Measurements from ENCODE around the gene PAX8.

The PAX8 gene

GRCh38 chr2:113268621-113269360 lies 9.9 kb downstream of the PAX8 start:
- DNase-seq (ENCODE audit: low read depth in 2 of 2, low spot score in 1 of 2): no peak

DNA sequence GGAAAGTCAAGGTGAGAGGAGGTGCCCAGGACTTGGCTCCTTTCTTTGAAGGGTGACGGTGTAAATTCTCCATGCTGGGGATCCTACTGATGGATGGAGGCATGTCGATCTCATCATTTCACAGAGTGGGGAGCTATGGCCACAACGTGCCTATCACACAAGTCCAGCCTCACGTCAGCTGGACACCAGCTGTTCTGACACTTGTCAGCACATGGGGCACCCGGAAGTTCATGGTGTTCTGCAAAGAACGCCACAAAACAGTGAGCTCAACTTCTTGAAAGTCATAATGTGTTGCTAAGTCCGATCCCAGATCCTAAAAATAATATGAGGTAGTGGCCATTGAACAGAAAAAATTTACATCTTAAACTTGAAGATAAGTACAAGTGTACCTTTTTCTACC lies 12.3 kb downstream of the PAX8 start:
- no peak for DNase-seq (ENCODE audit: low read depth in 2 of 2, low spot score in 1 of 2)

- no peak for DNase-seq (ENCODE audit: low read depth in 2 of 2, low spot score in 1 of 2)
Measured at GRCh38 chr2:113264713-113265403, 13.9 kb downstream of the PAX8 start.

DNA sequence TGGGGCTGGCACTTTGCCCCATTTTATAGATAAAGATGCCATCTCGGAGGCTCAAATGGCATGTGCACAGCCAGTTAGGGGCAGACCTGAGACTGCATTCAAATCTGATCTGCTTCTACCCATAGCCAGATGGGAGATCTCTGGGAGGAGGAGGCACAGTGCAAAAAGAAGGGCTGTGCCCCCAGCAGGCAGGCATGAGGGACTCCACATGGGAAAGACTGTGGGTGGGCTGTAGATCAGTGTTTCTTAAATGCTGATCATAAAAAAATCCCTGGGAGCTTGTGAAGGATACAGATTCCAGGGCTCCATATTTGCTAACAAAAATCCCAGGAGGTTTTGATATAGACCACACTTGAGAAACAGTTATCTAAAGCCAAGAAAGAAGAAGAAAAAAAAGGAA lies 15.2 kb downstream of the PAX8 start:
- no peak for DNase-seq (ENCODE audit: low read depth in 2 of 2, low spot score in 1 of 2)

- DNase-seq (ENCODE audit: low read depth in 2 of 2, low spot score in 1 of 2): no peak
Measured at GRCh38 chr2:113260991-113261390, 17.7 kb downstream of the PAX8 start.

GRCh38 chr2:113258471-113259147 lies 20.1 kb downstream of the PAX8 start:
- DNase-seq (ENCODE audit: low read depth in 2 of 2, low spot score in 1 of 2): no peak

GRCh38 chr2:113257516-113258264 lies 21.0 kb downstream of the PAX8 start:
- DNase-seq (ENCODE audit: low read depth in 2 of 2, low spot score in 1 of 2): no peak

DNA sequence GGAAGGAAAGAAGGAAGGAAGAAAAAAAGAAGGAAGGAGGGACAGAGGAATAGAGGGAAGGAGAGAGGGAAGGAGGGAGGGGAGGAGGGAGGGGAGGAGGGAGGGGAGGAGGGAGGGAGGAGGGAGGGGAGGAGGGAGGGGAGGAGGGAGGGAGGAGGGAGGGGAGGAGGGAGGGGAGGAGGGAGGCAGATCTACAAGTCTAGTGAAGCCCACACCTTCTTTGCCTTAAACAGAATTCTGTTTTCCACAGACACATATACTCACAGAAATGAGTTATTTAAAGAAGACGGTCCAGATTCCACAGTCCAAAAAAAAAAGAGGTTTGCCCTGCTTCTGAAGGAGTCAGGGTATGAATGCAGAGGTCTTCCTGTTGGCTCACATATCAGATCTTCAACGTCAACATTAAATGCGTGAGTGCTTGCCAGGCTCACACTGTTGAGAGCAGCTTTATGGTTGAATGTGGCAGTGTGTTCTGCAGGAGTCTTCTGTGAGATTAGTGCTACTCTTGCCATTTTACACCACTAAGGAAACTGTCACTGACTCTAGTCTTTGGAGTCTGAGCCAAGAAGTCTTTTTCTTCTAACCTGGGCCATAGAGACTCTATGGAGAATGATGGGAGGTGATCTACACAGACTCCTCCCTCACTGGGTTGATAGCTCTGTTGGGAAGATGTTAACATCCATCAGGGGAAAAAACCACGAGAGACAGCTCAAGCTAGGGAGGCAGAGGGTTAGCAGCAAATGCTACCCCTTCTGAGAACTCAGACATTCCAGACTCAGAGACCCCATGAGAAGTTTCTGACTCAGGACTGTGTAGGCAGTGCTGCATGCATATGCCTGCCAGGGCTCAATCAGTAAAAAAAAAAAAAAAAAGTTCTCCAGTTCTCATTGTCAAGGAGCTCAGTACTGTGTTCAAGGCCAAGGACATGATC lies 23.3 kb downstream of the PAX8 start:
- DNase-seq (ENCODE audit: low read depth in 2 of 2, low spot score in 1 of 2): no peak

DNA sequence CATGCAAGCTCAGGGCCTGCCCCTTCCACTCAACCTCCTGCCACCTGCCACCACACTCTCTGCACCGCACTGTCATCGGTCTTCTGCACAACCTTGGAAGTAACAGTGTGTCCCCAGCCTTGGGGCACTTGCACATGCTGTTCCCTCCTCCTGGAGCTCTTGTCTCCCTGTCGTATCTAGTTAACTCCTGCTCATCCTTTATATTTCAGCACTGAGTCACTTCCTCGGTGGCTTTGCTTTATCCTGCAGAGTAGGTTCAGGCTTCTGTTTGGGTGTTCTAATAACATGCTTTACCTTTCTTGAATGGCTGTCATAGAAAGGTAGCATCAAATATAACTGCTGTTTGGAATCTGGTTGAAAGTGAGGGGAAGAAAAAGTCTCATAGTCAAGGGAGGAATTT lies 25.3 kb downstream of the PAX8 start:
- no peak for DNase-seq (ENCODE audit: low read depth in 2 of 2, low spot score in 1 of 2)

DNA sequence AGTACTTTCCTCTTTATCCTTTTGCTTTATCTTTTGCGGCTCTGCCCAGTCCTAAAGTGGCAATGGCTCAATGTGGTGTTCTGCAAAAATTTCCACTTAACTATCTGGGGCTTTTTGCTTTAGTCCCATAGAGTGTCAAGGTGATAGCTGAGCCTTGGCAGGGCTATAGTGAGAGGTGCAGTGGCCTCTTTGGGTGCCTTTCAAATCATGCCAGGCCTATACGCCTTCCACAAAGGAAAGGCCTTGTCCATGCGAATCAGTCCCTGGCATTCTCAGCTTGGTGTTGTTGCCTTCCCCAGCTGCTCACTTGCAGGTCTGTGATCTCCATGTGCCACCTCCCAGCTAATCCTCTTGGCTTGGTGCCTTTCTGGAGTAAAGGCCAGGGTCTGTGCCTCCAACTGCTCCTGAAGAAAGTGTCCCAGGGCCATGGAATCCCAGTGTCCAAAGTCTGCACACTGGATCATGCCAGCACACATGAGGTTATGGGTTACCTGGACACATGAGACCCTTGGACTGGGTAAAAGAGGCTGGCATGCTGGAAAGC lies 26.6 kb downstream of the PAX8 start:
- DNase-seq (ENCODE audit: low read depth in 2 of 2, low spot score in 1 of 2): no peak

GRCh38 chr2:113251118-113251517 lies 27.6 kb downstream of the PAX8 start:
- no peak for DNase-seq (ENCODE audit: low read depth in 2 of 2, low spot score in 1 of 2)

- DNase-seq (ENCODE audit: low read depth in 2 of 2, low spot score in 1 of 2): peak; percentile 49 to 51
Measured at GRCh38 chr2:113248997-113249770, 29.5 kb downstream of the PAX8 start.

DNA sequence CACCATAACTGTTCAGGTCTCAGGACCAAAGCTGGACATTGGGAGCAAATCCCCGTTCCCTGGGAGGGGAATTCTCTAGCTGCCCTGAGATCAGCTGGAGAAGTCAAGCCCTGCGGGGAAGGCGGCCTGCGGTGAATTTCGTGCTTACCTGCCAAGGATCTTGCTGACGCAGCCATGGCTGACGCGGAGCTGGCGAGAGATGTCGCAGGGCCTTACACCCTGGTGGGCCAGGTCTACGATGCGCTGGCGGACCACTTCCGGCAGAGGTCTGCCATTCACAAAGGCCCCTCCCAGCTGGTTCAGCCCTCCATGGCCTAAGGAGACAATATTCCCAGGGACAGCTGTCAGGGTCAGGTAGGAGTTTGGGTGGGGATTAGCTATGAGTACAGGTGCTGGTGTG lies 32.1 kb downstream of the PAX8 start:
- no peak for DNase-seq (ENCODE audit: low read depth in 2 of 2, low spot score in 1 of 2)

- no peak for DNase-seq (ENCODE audit: low read depth in 2 of 2, low spot score in 1 of 2)
Measured at GRCh38 chr2:113245276-113245711, 33.4 kb downstream of the PAX8 start.

DNA sequence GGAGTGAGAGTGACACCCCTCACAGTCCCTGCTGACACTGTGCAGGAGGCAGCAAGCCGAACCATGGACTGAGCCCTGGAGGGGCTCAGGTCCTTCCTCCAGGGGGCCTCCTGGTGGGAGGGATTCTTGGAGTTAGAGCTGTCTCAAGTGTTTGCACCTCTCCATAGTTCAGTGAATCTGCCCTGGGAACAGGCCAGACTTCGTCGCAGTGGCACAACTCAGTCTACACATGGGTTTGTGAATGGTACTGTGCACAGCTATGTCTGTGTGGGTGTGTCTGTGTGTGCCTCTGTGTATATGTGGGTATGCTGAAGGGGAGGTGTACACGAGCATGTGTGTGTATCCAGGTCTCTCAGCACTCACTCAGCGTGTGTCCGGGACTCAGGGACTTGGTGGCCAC lies 36.4 kb downstream of the PAX8 start:
- DNase-seq (ENCODE audit: low read depth in 2 of 2, low spot score in 1 of 2): no peak

DNA sequence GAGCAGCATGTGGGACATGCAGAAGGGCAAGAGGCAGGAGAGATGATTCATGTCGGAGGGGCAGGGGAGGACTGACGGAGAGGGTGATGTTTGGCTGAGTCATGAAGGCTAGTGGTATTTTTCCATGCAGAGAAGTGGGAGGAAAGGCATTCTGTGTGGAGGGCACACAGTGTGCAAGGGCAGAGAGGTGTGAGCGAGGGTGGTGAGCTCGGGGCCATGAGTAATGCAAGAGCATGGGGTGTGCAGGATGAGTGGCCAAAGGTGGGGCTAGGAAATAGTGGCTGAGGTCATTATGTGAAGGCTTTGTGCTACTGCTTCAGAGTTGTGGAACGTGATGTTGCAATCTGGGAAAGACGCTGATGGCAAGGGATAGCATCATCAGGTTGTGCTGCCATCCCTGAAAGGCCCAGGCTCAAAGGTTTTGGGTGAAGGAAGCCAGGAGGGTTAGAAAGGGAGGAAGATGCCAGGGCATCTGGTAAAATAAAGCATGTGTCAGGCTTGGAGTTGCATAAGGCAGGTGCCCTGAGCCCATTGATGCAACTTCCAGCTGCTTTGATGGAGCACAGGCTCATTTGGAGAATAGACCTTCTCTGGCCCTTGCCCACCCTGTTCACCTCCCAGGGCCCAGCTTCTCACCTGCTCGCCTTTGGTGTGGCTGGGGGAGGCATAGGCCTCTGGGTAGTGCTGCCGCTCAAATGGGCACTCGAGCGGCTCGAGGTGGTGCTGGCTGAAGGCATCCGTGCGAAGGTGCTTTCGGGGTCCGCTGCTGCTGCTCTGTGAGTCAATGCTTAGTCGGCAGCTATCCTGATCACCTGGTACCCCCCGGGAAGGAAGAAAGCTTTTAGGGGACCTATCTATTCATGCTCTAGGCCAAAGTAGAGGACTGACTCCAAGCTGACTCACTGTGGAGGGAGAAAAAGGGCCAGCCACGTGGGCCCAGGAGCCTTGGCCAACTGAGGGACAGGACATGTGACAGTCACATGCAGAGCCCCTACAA lies 37.5 kb downstream of the PAX8 start:
- no peak for DNase-seq (ENCODE audit: low read depth in 2 of 2, low spot score in 1 of 2)

- no peak for DNase-seq (ENCODE audit: low read depth in 2 of 2, low spot score in 1 of 2)
Measured at GRCh38 chr2:113240150-113240914, 38.4 kb downstream of the PAX8 start.

Measured in stimulated activated CD8-positive, alpha-beta memory T cell treated with anti-CD3 and anti-CD28 coated beads, Interleukin-4, amount 100 ng/mL, for 1 hour (primary cell).